Measurements from ENCODE around the gene TMEM89.

DNA sequence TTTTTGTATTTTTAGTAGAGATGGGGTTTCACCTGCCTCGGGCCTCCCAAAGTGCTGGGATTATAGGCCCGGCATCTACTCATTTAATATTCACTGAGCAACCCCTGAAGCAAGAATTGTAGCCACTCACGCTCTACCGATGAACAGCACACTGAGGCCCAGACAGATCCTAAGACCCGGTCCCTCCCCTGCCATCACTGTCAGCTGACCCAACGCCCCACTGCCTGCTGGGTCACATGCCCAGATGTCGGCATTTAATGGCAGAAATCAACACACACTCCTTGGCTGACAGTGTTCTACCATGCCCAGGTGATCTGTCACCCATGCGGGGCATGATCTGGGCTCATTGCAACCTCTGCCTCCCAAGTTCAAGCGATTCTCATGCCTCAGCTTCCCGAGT is 3.2 kb upstream of the TMEM89 start:
- TF ChIP-seq, protein P1, sequence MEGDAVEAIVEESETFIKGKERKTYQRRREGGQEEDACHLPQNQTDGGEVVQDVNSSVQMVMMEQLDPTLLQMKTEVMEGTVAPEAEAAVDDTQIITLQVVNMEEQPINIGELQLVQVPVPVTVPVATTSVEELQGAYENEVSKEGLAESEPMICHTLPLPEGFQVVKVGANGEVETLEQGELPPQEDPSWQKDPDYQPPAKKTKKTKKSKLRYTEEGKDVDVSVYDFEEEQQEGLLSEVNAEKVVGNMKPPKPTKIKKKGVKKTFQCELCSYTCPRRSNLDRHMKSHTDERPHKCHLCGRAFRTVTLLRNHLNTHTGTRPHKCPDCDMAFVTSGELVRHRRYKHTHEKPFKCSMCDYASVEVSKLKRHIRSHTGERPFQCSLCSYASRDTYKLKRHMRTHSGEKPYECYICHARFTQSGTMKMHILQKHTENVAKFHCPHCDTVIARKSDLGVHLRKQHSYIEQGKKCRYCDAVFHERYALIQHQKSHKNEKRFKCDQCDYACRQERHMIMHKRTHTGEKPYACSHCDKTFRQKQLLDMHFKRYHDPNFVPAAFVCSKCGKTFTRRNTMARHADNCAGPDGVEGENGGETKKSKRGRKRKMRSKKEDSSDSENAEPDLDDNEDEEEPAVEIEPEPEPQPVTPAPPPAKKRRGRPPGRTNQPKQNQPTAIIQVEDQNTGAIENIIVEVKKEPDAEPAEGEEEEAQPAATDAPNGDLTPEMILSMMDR (IDR thresholded peaks at IDR 0.05) = no peak
- no peak for TF ChIP-seq POLR2A (IDR thresholded peaks at IDR 0.05)
- TF ChIP-seq POLR2AphosphoS5 (IDR thresholded peaks at IDR 0.05) = no peak
